Gastroesophageal sphincter (tissue), 4 donors: ENCODE measurements around the gene ATP5MC3. TPM values are rescaled to one million over a fixed set of nuclear protein-coding genes. Genes with fewer than 3 reads are reported as not detected.

ENCODE experiments used
- ATAC-seq: fragments of 150-250 bp; one replicate; pipeline ENCODE4 v1.9.1; 2016; ENCODE audit warnings: mild to moderate bottlenecking, moderate library complexity
- H3K27ac ChIP-seq, 4 donors: fragments of 200-600 bp; sonication (generic) in 3 of 4; 1 replicate in 3 of 4; 2 replicates in 1 of 4; pipeline ENCODE4 v1.5.1; 2016 to 2019
- H3K27me3 ChIP-seq: fragments of 200-600 bp; sonication (generic); one replicate; pipeline ENCODE4 v1.5.1; 2019
- H3K36me3 ChIP-seq, 2 donors: fragments of 200-600 bp; sonication (generic); one replicate each; pipeline ENCODE4 v1.5.1; 2019; ENCODE audit warnings: control low read depth in 1 of 2
- H3K4me1 ChIP-seq, 3 donors: fragments of 200-600 bp; sonication (generic); 1 replicate in 2 of 3; 2 replicates in 1 of 3; pipeline ENCODE4 v1.5.1; 2016 to 2019; ENCODE audit warnings: control low read depth in 2 of 3
- H3K4me3 ChIP-seq, 2 donors: fragments of 200-600 bp; sonication (generic); one replicate each; pipeline ENCODE4 v1.5.1; 2019; ENCODE audit warnings: mild to moderate bottlenecking in 1 of 2, moderate library complexity in 1 of 2
- H3K9me3 ChIP-seq, 3 donors: fragments of 200-600 bp; sonication (generic); one replicate each; pipeline ENCODE4 v1.5.1; 2017 to 2019; ENCODE audit warnings: control low read depth in 2 of 3
- EP300 ChIP-seq: sonication (generic); formaldehyde crosslinking; IDR thresholded peaks from one replicate; pipeline ENCODE4 v1.6.1; 2017; ENCODE audit warnings: antibody characterized with exemption, mild to moderate bottlenecking
- POLR2A ChIP-seq, 2 donors: fragments of 450-650 bp; IDR thresholded peaks; one replicate each; pipeline ENCODE4 v1.6.1; 2017; ENCODE audit warnings: antibody characterized with exemption in 2 of 2, mild to moderate bottlenecking in 2 of 2, moderate library complexity in 1 of 2
- POLR2AphosphoS5 ChIP-seq: sonication (generic); formaldehyde crosslinking; IDR thresholded peaks from one replicate; pipeline ENCODE4 v1.6.1; 2017; ENCODE audit warnings: antibody characterized with exemption
- WGBS, 2 donors: methylation state at CpG; one replicate each; pipeline ENCODE4 v1.1.5; 2018; ENCODE audit warnings: low coverage in 1 of 2; 5-methylcytosine and 5-hydroxymethylcytosine counted together
- total RNA-seq, 4 donors: library from RNA; depleted of rRNA; stranded (reverse); fragments of >200 nt; gene quantifications; one replicate each; pipeline ENCODE4 v1.1.0, GENCODE V29; 2016
- TF ChIP-seq, protein P1 (sequence below), 4 experiments: fragments of 200-600 bp in 2 of 4; fragments of 450-650 bp in 2 of 4; sonication (generic) in 1 of 4; IDR thresholded peaks; one replicate each; pipeline ENCODE4 v1.5.1; 2017 to 2019; ENCODE audit warnings: antibody characterized with exemption in 4 of 4, mild to moderate bottlenecking in 2 of 4, moderate library complexity in 2 of 4

ATP5MC3 gene
- total RNA-seq, 4 donors from 2014 or later, result 116 to 191 (median 146) TPM

DNA sequence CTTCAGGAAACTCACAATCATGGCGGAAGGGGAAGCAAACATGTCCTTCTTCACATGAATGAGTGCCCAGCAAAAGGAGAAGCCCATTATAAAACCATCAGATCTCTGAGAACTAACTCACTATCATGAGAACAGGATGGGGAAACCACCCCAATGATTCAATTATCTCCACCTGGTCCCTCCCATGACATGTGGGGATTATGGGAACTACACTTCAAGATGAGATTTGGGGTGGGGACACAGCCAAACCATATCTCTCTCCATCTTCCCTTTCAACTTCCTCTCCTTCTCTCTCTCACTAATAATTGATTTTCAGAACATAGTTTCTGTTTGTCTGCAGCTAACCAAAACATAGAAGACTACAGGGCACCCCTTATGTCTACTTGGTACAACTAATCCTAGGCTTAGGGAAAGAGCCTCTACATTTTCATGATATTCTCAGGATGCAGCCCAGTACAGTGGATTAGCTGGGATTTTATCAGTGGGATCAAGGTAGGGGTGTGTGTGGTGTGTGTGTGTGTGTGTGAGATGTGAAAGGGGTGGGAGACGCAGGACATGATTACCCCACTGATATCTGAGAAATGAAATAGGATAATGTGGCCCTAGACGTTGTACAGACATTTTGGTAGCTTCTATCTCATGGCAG is 10.7 kb downstream of the ATP5MC3 start:
- WGBS, 2 donors, result 68 to 72% methylated on average over 3 of the region's 3 CpGs
- no peak overlapping the region for H3K4me3 ChIP-seq
- peaks cover 0 to 24% (median 6%) of the 10 kb centered on the region in 3 donors for H3K4me1 ChIP-seq
- ATAC-seq, result no peak
- peaks cover 0 to 33% of the 10 kb centered on the region in 2 donors for H3K36me3 ChIP-seq
- TF ChIP-seq EP300, result no peak
- no peak for TF ChIP-seq POLR2A (IDR thresholded peaks at IDR 0.05)
- TF ChIP-seq, protein P1, sequence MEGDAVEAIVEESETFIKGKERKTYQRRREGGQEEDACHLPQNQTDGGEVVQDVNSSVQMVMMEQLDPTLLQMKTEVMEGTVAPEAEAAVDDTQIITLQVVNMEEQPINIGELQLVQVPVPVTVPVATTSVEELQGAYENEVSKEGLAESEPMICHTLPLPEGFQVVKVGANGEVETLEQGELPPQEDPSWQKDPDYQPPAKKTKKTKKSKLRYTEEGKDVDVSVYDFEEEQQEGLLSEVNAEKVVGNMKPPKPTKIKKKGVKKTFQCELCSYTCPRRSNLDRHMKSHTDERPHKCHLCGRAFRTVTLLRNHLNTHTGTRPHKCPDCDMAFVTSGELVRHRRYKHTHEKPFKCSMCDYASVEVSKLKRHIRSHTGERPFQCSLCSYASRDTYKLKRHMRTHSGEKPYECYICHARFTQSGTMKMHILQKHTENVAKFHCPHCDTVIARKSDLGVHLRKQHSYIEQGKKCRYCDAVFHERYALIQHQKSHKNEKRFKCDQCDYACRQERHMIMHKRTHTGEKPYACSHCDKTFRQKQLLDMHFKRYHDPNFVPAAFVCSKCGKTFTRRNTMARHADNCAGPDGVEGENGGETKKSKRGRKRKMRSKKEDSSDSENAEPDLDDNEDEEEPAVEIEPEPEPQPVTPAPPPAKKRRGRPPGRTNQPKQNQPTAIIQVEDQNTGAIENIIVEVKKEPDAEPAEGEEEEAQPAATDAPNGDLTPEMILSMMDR (IDR thresholded peaks at IDR 0.05), result no peak
- no peak for TF ChIP-seq POLR2AphosphoS5
- no peaks in the 10 kb centered on the region for H3K27me3 ChIP-seq
- no peaks in the 10 kb centered on the region for H3K9me3 ChIP-seq
- H3K27ac ChIP-seq, result no peak overlapping the region

DNA sequence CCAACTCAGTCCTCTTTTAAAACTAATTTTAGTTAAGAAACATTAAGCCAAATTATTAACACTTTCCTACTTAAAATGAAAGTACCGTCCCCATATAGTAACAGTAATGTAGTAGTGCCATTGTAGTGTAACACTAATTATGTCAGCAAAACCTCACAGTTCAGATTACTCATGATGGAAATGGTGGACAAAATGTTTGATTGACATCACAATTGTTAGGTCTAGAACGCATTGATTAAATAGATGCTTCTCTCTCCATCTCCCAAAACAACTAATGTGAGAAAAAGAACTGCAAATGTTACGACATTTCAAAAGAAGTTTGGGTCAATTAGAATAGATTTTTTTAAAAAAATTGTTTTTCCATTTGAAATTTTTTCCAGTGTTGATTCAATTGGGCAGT is 12.3 kb downstream of the ATP5MC3 start:
- Histone ChIP-seq H3K27me3 (no peaks in the 10 kb centered on the region), H3K27ac (peak overlapping the region in 3 of 4 donors; percentile 93 to 98 (median 98)), H3K4me3 (no peak overlapping the region), H3K9me3 (no peaks in the 10 kb centered on the region), H3K4me1 (peaks cover 0 to 32% (median 6%) of the 10 kb centered on the region in 3 donors), H3K36me3 (peaks cover 0 to 20% of the 10 kb centered on the region in 2 donors)
- ATAC-seq, result no peak
- WGBS, 2 donors, result 51 to 60% methylated on average over 3 of the region's 3 CpGs
- TF ChIP-seq EP300, result no peak
- no peak for TF ChIP-seq POLR2A (IDR thresholded peaks at IDR 0.05)
- TF ChIP-seq, protein P1 (IDR thresholded peaks at IDR 0.05), result no peak
- no peak for TF ChIP-seq POLR2AphosphoS5

DNA sequence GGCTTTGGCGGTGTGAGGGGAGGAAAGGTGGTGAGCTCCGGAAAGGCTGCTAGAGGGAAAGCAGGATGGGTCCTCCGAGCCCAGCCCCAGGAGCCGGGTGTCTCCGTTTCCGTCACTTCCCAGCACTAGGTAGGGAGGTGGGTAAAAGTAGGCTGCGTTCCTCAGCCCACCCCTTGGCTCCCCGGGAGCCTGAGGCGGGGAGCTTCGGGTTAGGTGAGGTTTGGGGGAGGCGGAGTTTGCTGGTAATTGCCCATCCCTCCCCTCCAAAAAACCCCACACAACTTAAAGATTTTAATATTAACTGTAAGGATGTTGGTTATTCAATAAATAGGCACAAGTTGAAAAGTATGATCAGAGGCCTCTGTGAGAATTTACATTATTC is 13.0 kb downstream of the ATP5MC3 start:
- Histone ChIP-seq H3K27ac (peak overlapping the region; percentile 79 to 98 (median 96)), H3K4me3 (peak overlapping the region; percentile 66 to 69), H3K9me3 (no peaks in the 10 kb centered on the region), H3K36me3 (peaks cover 0 to 14% of the 10 kb centered on the region in 2 donors), H3K4me1 (peaks cover 0 to 32% (median 6%) of the 10 kb centered on the region in 3 donors), H3K27me3 (no peaks in the 10 kb centered on the region)
- WGBS, 2 donors, result 0% methylated on average over 1 to 11 of the region's 11 CpGs
- ATAC-seq, result no peak
- TF ChIP-seq, protein P1 (IDR thresholded peaks at IDR 0.05), result no peak
- peak; percentile 15 for TF ChIP-seq POLR2AphosphoS5
- TF ChIP-seq POLR2A (IDR thresholded peaks at IDR 0.05), result peak; percentile 14 to 29
- TF ChIP-seq EP300, result no peak

DNA sequence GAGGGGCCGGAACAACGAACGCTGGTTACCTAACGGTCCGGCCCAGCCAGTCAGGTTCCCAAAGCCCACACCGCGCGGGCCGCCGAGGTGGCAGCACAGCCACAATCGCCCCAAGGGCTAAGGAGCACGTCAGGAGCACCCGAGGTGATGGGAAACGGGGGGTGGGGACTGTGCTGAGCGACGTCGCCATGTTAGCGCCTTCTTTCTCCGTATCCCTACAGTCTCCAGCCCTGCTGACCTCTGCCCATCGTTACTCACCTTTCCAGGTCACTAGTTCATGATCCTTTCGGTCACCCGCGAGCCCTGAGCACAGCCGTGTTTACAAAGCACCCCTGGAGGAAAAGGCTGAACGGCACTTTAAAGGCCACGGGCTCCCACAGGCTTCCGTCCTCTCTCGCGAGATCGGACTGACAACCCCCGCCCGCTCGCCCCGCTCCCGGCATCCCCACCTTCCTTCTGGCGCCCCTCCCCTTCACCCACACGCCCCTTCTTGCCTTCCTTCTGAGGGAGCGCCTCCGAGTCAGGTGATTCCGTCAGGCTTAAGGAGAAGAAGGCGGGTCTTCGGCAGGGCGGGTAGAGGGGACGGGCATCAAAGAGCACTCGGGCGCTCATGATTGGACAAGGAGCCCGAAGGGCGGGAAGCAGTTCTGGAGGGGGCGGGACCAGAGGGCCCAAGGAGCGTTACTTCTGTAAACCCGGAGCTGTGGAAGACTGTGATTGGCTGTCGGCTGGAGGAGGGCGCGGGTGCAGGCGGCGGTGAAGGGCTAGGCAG is 13.5 kb downstream of the ATP5MC3 start, which contains the start of gene ATF2:
Gene ATF2 (minus strand): TSS at position 412 of the 772 bp plus-strand sequence. CDS start 31,760 bp downstream, outside the sequence.
- no peaks in the 10 kb centered on the region for H3K9me3 ChIP-seq
- peaks cover 0 to 32% (median 6%) of the 10 kb centered on the region in 3 donors for H3K4me1 ChIP-seq
- H3K36me3 ChIP-seq, result peaks cover 0 to 10% of the 10 kb centered on the region in 2 donors
- peak within 1 kb of the TSS; percentile 66 to 74 for H3K4me3 ChIP-seq
- H3K27ac ChIP-seq, result peak within 1 kb of the TSS; percentile 79 to 98 (median 96)
- TF ChIP-seq, protein P1 (IDR thresholded peaks at IDR 0.05), result peak in 1 of 4 experiments; percentile 36
- TF ChIP-seq POLR2AphosphoS5 (peak; percentile 66), EP300 (no peak), POLR2A (IDR thresholded peaks at IDR 0.05) (peak; percentile 27 to 45)
- WGBS, 2 donors, result 0 to 4% methylated on average over 5 to 26 of the region's 56 CpGs
- no peaks in the 10 kb centered on the region for H3K27me3 ChIP-seq
- ATAC-seq, result peak; percentile 98
